Measurements from ENCODE around the gene OTOF.

OTOF gene

DNA sequence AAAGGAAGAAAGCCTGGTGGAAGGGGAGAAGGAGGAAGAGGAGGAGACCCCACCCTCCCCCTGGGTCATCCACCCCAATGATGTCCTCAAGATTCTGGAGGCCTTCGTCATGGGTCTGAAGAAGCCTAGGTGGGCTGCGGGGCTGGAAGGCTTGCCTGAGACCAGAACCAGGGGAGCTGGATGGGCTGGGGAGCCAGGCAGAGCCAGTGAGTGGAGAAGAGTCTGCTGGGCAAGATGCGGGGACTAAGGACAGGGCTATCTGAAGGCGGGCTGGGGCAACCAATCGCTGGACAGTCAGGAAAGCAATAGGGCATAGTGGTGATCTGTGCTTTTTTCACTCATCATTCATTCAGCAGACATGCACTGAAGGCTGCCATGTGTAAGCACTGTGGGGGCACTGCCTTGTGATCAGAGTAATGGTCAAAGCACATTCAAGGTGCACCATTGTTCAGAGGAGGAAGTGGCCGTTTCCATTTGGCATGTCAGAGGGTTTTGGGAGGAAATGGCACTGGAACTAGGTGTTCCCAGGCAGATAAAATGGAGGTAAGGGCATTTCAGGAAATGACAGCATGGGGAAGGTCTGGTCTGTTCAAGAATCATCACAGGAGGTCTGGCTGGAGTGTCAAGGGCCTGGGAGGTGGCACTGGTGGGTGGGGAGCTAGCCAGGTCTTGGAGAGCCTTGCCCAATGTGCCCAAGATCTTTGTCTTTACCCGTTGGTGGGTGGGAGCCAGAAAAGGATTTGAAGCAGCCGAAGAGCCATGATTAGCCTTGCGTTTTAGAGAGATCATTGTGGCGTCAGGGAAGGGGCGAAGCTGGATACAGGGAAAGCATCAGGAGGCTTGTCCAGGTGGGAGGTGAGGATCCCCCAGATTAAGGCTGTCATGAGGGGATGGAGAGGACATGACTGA lies 24.2 kb downstream of the OTOF start:
- no peak for DNase-seq (ENCODE audit: low read depth, low spot score)

DNA sequence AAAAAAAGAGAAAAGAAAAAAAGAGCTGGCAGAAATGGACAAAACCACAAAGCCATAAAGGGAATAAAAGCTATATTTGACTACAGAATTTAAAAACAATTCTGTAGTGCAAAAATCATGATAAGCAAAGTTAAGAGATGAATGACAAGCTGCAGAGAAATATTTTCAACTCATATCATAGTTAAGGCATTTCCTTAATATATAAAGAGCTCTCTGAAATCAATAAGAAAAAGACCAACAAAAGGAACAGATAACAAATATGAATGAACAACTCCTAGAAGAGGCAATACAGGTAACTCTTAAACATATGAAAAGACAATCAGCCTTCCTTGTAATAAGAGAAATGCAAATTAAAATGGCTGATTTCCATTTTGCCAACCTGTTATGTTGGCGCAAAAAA lies 26.2 kb downstream of the OTOF start:
- DNase-seq (ENCODE audit: low read depth, low spot score): no peak

DNA sequence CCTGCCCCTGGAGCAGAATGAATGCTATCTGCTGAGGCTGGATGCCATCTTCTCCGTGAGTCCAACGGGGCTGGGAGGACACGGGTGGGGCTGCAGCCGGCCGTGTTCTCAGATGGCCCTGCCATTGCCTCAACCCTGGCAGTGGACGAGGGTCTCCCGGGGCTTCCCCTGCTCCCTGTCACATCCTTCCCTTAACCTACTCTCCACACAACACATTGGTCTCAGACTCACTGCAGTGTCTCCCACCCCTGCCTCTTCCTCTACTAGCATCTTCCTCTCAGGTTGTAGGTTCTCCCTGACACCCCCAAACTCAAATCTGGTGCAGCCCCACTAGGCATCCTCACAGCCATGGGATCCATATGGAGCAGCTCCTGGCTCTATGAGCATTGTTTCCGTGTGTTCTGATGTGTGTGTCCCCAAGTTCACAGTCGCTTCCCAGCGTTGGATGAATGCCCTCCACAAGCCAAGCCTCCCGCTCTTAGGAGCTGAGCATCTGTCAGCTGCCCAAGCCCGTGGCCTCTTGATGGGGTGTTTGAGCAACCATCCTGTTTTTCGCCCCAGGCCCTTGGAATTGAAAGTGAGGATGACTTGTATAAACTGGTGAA lies 27.8 kb downstream of the OTOF start:
- no peak for DNase-seq (ENCODE audit: low read depth, low spot score)

DNA sequence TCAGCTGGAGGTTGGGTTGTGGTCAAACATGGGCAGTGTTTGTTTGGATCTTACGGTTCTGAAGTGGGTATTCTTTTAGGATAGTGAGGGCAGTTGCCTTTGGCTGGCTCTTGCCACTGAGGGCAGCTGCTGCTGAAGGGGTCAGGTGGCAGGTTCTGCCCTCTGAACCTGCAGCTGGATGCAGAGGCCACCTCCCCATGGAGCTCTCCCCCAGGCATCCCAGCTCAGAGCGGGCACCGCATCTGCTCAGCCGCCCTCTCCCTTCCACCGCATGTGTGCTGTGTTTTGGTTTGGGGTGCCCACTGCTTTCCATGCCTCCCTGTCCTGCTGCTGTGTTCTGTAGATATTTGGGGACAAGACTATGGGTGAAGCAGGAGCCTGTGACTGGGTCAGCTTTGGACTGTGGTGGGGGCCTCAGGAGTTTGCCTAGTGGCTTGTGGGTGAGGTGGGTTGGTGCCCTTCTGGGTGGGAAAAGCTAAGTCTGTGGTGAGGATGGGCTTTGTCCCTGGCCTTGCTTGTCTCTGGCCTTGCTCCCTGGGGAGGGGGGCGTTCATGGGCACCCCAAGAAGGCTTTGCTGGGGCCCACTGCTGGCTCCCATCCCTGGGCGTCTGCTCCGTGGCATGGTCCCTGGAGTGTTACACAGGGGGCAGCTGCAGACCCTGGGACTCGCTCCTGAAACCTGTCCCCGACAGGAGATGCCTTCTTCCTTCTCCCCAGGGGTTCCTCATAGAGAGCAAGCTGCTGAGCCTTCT lies 28.5 kb downstream of the OTOF start:
- DNase-seq (ENCODE audit: low read depth, low spot score): no peak

DNA sequence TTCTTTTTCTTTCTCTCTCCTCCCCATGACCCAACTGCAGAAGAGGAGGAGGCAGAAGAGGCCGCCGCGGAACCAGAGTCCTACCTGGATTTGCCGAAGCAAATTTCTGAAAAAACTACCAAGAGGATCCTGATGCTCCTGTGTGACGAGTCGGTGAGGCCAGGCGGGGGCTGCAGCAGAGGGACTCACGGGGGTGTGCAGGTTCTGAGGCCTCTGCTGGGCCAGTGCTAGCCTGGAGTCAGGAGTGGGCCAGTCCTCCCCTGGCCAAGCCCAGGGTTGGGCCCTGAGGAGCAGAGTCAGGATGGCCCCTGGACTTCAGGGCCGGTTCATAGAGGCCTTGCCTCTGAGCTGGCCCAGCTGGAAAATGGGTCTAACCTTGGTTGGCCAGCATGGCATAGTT lies 29.3 kb downstream of the OTOF start:
- no peak for DNase-seq (ENCODE audit: low read depth, low spot score)

GRCh38 chr2:26444236-26444635 lies 33.7 kb downstream of the OTOF start:
- DNase-seq (ENCODE audit: low read depth, low spot score): no peak

- no peak for DNase-seq (ENCODE audit: low read depth, low spot score)
Measured at GRCh38 chr2:26442707-26443106, 35.2 kb downstream of the OTOF start.

DNA sequence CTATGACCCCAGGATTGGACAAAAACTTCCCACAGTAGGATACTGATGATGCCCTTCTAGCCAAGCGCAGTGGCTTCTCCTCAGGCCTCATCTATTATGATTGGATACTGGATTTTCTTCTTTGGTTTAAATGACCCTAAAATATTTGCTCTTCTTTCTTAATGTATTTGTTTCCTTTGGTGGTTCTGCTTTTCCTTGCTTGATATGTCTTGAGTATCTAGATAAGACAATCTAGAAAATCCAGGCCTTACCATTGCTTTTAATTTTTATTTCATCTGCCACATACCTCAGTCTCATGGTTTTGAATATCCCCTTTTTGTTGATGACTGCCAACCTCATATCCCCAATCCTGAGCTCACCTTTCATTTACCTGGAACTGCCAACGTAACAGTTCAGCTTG lies 35.6 kb downstream of the OTOF start:
- DNase-seq (ENCODE audit: low read depth, low spot score): no peak

GRCh38 chr2:26438926-26439325 lies 39.0 kb downstream of the OTOF start:
- no peak for DNase-seq (ENCODE audit: low read depth, low spot score)

DNA sequence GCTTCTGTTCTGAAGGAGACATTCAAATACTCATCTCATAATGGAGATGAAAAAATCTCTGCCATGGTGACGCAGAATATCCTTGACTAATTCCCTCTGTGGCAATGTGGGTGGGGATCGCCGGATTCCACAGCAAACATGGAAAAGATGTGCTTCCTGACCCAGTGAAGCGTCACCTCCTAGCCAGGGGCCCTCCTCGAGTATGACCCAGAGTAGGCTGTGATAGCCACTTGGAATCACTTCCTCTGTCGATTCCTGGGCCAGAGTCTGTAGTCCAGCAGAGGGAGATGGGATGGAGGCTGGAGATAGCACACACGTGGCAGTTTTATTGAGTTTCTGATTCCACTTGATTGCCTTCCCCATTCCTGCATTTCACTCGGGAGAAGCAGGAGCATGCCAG lies 39.4 kb downstream of the OTOF start:
- DNase-seq (ENCODE audit: low read depth, low spot score): no peak

DNA sequence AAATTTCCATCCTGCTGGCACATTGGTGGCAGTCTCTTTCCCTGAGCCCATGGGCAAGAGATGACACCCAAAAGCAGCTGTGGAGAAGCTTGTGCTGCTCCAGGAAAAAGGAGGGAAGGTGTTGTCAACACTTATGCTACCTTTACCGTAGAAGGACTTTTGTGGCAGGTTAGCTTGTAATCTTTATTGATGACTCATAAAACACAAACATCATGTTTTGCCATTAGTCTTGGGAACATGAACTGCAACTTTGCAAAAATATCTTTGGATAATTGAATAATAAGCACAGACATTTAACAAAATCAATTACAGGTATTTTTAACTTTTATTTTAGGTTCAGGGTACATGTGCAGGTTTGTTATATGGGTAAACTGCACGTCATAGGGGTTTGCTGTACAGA lies 42.8 kb downstream of the OTOF start:
- DNase-seq (ENCODE audit: low read depth, low spot score): no peak

DNA sequence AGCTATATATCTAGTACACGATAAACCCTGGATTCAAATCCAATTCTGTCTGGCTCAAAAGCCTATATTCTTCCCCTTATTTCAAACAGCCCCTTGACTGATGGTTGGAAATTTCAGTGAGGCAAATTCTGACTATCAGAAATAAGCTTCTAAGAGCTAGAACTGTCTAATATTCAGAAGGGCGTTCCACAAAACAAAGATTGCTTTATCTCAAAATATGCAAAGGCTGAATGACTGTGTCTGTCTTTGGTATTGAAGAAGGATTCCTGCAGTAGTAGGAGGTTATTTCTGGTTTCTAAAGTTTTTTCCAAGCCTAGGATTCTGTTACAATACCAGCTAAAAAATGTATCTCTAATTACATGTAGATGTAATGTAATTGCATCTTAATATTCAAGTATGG lies 45.1 kb downstream of the OTOF start:
- no peak for DNase-seq (ENCODE audit: low read depth, low spot score)

GRCh38 chr2:26432363-26432762 lies 45.6 kb downstream of the OTOF start:
- DNase-seq (ENCODE audit: low read depth, low spot score): no peak

- DNase-seq (ENCODE audit: low read depth, low spot score): no peak
Measured at GRCh38 chr2:26430826-26431225, 47.1 kb downstream of the OTOF start.

DNA sequence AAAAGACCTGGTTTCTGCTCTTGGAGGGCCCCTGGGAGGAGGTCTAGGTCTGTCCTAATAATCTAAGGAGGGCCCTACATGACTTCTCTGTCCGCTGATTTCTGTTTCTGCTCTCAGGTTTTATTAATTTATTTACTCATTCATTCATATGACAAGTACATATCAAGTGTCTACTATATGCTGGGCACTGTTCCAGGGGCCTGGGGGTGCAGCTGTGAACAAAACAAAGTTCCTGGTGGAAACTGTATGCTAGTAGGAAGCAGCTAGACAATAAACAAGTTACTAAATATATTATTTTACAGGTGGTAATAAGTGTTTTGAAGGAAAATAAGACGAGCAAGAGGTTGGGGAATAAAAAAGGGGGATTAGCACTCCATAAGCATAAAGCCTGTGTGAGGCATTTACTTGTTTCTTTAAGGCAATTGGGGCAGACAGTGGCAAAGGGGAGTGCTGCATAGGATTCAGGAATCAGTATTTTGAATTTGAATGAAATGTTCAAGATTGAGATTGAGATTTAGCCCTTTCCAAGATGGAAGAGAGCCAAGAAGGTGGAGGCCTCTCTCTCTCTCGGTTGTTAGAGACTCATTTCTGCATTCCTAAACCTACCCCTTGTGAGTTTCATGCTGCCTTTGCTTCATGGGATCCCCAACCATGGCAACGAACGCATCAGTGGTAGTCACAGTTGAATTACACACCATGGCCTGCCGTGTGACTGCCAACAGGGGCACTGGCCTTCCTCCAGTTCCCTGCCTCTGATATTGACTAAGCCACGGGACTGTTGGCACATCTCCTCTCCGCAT lies 47.9 kb downstream of the OTOF start:
- DNase-seq (ENCODE audit: low read depth, low spot score): no peak

DNA sequence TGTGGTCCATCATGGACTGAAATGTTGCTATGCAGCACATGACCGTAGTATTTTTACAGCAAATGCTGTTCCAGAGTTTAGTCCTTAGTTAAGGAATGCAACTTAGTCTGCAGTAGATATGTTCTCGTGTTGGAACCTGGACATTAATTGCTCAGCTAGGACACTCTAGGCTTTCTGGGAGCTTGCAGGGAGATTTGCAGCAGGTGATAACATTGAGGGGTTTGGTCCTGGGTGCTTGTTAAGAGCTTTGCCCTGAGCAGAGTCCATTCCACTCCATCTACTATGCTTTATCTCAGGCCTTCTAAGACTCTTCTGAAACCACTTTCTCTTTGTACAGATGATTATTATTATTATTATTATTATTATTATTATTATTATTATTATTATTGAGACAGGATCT lies 49.1 kb downstream of the OTOF start:
- no peak for DNase-seq (ENCODE audit: low read depth, low spot score)

DNA sequence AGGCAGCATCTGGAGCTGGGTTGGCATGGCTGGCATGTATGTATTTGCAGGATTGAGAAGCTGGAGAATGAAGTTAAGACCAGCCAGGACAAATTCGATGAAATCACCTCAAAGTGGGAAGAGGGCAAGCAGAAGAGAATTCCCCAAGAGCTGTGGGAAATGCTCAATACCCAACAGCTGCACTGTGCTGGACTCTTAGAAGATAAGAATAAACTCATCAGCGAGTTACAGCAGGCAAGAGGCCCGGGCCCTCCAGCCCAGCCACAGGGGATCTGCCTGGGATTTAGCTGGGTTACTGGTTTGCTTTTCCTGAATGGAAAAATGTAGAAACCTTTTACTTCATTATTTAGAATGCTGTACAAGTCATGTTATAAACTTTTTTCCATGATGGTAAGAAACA lies 53.7 kb downstream of the OTOF start:
- DNase-seq (ENCODE audit: low read depth, low spot score): no peak

DNA sequence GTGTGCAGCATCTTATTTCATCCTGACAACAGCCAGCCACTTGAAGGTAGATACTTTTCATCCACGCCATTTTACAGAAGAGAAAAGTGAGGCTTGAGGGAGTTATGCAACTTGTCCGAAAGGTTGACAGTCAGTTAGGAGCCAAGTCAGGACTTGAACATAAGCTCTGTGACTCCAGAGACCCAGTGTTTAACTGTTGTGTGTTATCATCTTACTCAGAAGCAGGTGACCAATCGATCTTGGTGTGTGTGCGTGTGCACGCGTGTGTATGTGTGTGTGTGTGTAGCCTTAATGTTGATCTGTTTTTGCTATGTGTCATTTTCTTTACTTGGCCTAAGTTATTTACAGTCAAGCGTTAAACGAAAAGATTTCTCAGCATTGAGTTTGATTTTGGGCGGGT lies 54.2 kb downstream of the OTOF start:
- DNase-seq (ENCODE audit: low read depth, low spot score): no peak

DNA sequence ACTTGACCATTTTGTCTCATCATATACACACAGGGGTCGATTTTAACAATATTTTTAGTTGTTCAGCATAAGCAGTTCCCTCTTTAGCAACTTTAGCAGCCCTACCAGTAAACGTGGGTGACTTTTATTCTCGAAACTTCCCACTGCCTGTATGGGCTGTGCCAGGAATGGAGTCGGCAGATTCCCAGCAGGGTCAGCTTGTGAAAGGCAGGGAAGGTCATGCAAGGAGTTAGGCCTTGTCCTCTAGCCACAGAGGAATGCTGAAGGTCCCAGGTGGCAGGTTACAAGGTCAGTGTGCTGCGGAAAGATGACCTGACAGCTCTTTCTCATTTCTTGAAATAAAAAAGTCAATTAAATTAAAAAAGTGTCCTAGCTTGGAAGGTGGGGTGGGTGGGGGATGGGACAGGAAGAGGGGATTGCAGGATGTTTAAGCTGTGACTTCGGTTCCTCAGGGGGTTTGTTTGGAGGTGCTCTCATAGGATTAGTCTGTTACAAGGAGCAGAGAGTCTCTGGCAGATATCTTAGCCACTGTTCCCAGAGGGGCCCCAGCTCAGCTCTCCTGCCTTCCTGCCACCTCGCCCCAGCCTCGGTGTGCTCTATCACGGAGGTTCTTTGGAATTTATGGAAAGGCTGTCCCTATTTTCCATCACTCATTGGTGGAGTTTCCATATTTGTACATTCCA lies 54.8 kb downstream of the OTOF start:
- DNase-seq (ENCODE audit: low read depth, low spot score): no peak

- DNase-seq (ENCODE audit: low read depth, low spot score): no peak
Measured at GRCh38 chr2:26421961-26422360, 56.0 kb downstream of the OTOF start.

DNA sequence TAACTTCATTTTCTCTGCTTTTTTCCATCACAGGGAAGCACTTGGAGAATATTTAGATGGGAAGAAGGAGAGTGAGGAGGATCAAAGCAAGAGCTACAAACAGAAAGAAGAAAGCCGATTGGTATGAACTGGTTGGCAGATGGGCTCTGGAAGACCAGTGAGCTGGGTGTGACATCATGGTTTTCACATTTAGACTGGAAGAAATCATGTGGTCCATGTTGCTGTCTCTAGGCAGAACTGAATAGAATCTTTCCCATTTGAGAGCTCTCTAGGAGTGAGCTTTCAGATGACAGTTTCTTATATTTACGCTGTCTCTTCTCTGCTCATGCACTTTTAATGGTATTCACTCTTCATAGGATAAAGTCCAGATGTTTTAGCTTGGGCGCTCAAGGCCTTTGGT lies 63.6 kb downstream of the OTOF start:
- DNase-seq (ENCODE audit: low read depth, low spot score): no peak
